SK-N-SH (cell line): Measurements from ENCODE around the gene SERPINI2. TPM values are rescaled to one million over a fixed set of nuclear protein-coding genes. Genes with fewer than 3 reads are reported as not detected.

Experiments
- CTCF ChIA-PET: fragments of 300-600, 350-600 bp; formaldehyde crosslinking; extraction: SDS; loops from one replicate; lab custom pipeline; 2021; lab: Yijun Ruan, JAX
- POLR2A ChIA-PET: fragments of 350-600 bp; sonication (Branson Sonifier 250); formaldehyde crosslinking; extraction: SDS; loops from one replicate; lab custom pipeline; 2020; ENCODE audit warnings: antibody characterized with exemption, inconsistent platforms; lab: Yijun Ruan, JAX
- DNase-seq: peaks from one replicate; pipeline ENCODE4 v3.0.0; 2012
- H2AFZ ChIP-seq: fragments of 200-600 bp; sonication (generic); 2 replicates; pipeline ENCODE4 v1.8.1; 2016; ENCODE audit warnings: antibody characterized with exemption, mild to moderate bottlenecking, low read depth
- H3F3A ChIP-seq: fragments of 200-600 bp; sonication (generic); replicated peaks from 2 replicates; pipeline ENCODE3; 2016; ENCODE audit warnings: antibody characterized with exemption, mild to moderate bottlenecking; ENCODE audit not compliant: insufficient read depth
- H3K27ac ChIP-seq, 2 experiments: fragments of 200-500 bp in 1 of 2; fragments of 200-600 bp in 1 of 2; sonication (Bioruptor generic) in 1 of 2; sonication (generic), shearing (Covaris generic) in 1 of 2; 2 replicates each; pipeline versions ENCODE4 v1.5.1 to v1.6.1; 2014 to 2016; ENCODE audit warnings: low read depth in 2 of 2, inconsistent platforms in 1 of 2, low read length in 1 of 2, mild to moderate bottlenecking in 1 of 2, mixed read lengths in 1 of 2
- H3K27me3 ChIP-seq: fragments of 200-600 bp; sonication (generic), shearing (Covaris generic); 2 replicates; pipeline ENCODE4 v1.6.1; 2016; ENCODE audit warnings: mixed run types; ENCODE audit not compliant: insufficient read depth
- H3K36me3 ChIP-seq, 2 experiments: fragments of 200-500 bp in 1 of 2; fragments of 200-600 bp in 1 of 2; sonication (Bioruptor generic) in 1 of 2; sonication (generic) in 1 of 2; replicated peaks in 1 of 2; 2 replicates each; pipeline versions ENCODE3 to v1.5.1; 2014 to 2016; ENCODE audit warnings: low read length in 1 of 2, mild to moderate bottlenecking in 1 of 2; ENCODE audit not compliant: insufficient read depth in 2 of 2, control insufficient read depth in 1 of 2
- H3K4me1 ChIP-seq, 2 experiments: fragments of 200-500 bp in 1 of 2; fragments of 200-600 bp in 1 of 2; sonication (Bioruptor generic) in 1 of 2; sonication (generic), shearing (Covaris generic) in 1 of 2; 2 replicates each; pipeline versions ENCODE4 v1.5.1 to v1.6.1; 2014 to 2016; ENCODE audit warnings: low read depth in 1 of 2, low read length in 1 of 2, mixed run types in 1 of 2; ENCODE audit not compliant: insufficient read depth in 2 of 2, control insufficient read depth in 1 of 2
- H3K4me2 ChIP-seq: fragments of 200-600 bp; sonication (generic), shearing (Covaris generic); 2 replicates; pipeline ENCODE4 v1.6.1; 2017; ENCODE audit warnings: mixed run types
- H3K4me3 ChIP-seq, 2 experiments: fragments of 200-500 bp in 1 of 2; fragments of 200-600 bp in 1 of 2; sonication (Bioruptor generic) in 1 of 2; sonication (generic), shearing (Covaris generic) in 1 of 2; 2 replicates each; pipeline versions ENCODE4 v1.5.1 to v1.8.1; 2014 to 2016; ENCODE audit warnings: low read depth in 2 of 2, inconsistent platforms in 1 of 2, low read length in 1 of 2, mild to moderate bottlenecking in 1 of 2, mixed read lengths in 1 of 2, moderate library complexity in 1 of 2
- H3K79me2 ChIP-seq: fragments of 200-600 bp; sonication (generic); 2 replicates; pipeline ENCODE4 v1.8.1; 2017; ENCODE audit warnings: mild to moderate bottlenecking; ENCODE audit not compliant: insufficient read depth
- H3K9ac ChIP-seq: fragments of 200-600 bp; sonication (generic); 2 replicates; pipeline ENCODE4 v1.6.1; 2017; ENCODE audit warnings: mixed run types
- H3K9me2 ChIP-seq: fragments of 200-600 bp; sonication (generic); 2 replicates; pipeline ENCODE4 v1.6.1; 2017; ENCODE audit warnings: mixed run types
- H3K9me3 ChIP-seq: fragments of 200-600 bp; sonication (generic); 2 replicates; pipeline ENCODE4 v1.6.1; 2017; ENCODE audit warnings: mixed run types, mild to moderate bottlenecking, moderate library complexity
- H4K20me1 ChIP-seq: fragments of 200-600 bp; sonication (generic); 2 replicates; pipeline ENCODE4 v1.6.1; 2017; ENCODE audit warnings: mild to moderate bottlenecking, mixed run types; ENCODE audit not compliant: insufficient read depth
- CHD2 ChIP-seq: fragments of 150-350 bp; IDR thresholded peaks from 2 replicates; pipeline ENCODE4 v1.6.1; 2018; ENCODE audit warnings: low read length; ENCODE audit not compliant: partially characterized antibody
- CTCF ChIP-seq: fragments of 200-600 bp; sonication (generic); IDR thresholded peaks from 2 replicates; pipeline ENCODE4 v1.6.1; 2017; ENCODE audit warnings: antibody characterized with exemption, mild to moderate bottlenecking, moderate library complexity
- ELF1 ChIP-seq: IDR thresholded peaks from 2 replicates; pipeline ENCODE4 v1.4.0; 2012
- EP300 ChIP-seq, 2 experiments: IDR thresholded peaks; 2 replicates each; pipeline versions ENCODE4 v1.4.0 to v1.6.1; 2012; ENCODE audit warnings: borderline replicate concordance in 1 of 2, low read depth in 1 of 2, low read length in 1 of 2
- EZH2phosphoT487 ChIP-seq: fragments of 200-600 bp; sonication (generic); IDR thresholded peaks from 2 replicates; pipeline ENCODE4 v1.6.1; 2017; ENCODE audit warnings: low read depth, mixed run types, mild to moderate bottlenecking, antibody characterized with exemption, moderate library complexity, borderline replicate concordance
- FOSL2 ChIP-seq: IDR thresholded peaks from 2 replicates; pipeline ENCODE4 v1.4.0; 2012; ENCODE audit warnings: low read depth, mild to moderate bottlenecking, moderate library complexity, borderline replicate concordance
- GABPA ChIP-seq: IDR thresholded peaks from 2 replicates; pipeline ENCODE4 v1.4.0; 2012; ENCODE audit warnings: low read depth, mild to moderate bottlenecking
- GATA2 ChIP-seq: sonication (generic); formaldehyde crosslinking; IDR thresholded peaks from 2 replicates; pipeline ENCODE4 v1.5.0; 2020; ENCODE audit warnings: mild to moderate bottlenecking, missing genetic modification reagents
- IRF3 ChIP-seq: fragments of 150-350 bp; IDR thresholded peaks from 2 replicates; pipeline ENCODE4 v1.6.1; 2016; ENCODE audit warnings: mild to moderate bottlenecking, low read depth, low read length
- MEF2A ChIP-seq: IDR thresholded peaks from 2 replicates; pipeline ENCODE4 v1.4.0; 2012; ENCODE audit warnings: low read depth, borderline replicate concordance
- MXI1 ChIP-seq: IDR thresholded peaks from 2 replicates; pipeline ENCODE4 v1.6.1; 2012; ENCODE audit warnings: mild to moderate bottlenecking, low read depth, low read length, improper control_type of control experiment
- NFIC ChIP-seq: IDR thresholded peaks from 2 replicates; pipeline ENCODE4 v1.4.0; 2012; ENCODE audit warnings: borderline replicate concordance
- NRF1 ChIP-seq: IDR thresholded peaks from 2 replicates; pipeline ENCODE4 v1.6.1; 2012; ENCODE audit warnings: low read depth, mild to moderate bottlenecking, low read length
- PBX3 ChIP-seq: IDR thresholded peaks from 2 replicates; pipeline ENCODE4; 2012
- RAD21 ChIP-seq: IDR thresholded peaks from 2 replicates; pipeline ENCODE4 v1.6.1; 2012; ENCODE audit warnings: mild to moderate bottlenecking, low read length
- RXRA ChIP-seq: IDR thresholded peaks from 2 replicates; pipeline ENCODE4 v1.4.0; 2012; ENCODE audit warnings: low read depth, mild to moderate bottlenecking, borderline replicate concordance
- SIN3A ChIP-seq: IDR thresholded peaks from 2 replicates; pipeline ENCODE4 v1.6.1; 2012; ENCODE audit warnings: low read depth, mild to moderate bottlenecking, low read length, moderate library complexity, borderline replicate concordance
- TAF1 ChIP-seq: IDR thresholded peaks from 2 replicates; pipeline ENCODE4 v1.6.1; 2012; ENCODE audit warnings: low read depth, mild to moderate bottlenecking, low read length, moderate library complexity, borderline replicate concordance
- USF2 ChIP-seq: fragments of 150-350 bp; IDR thresholded peaks from 2 replicates; pipeline ENCODE4 v1.6.1; 2017; ENCODE audit warnings: antibody characterized with exemption, low read length, low read depth, borderline replicate concordance
- ZBTB33 ChIP-seq: IDR thresholded peaks from 2 replicates; pipeline ENCODE4 v1.4.0; 2012; ENCODE audit warnings: low read depth, borderline replicate concordance
- WGBS: methylation state at CpG from one replicate; pipeline ENCODE4 v1.1.6; 2017; ENCODE audit warnings: low lambda C conversion rate; 5-methylcytosine and 5-hydroxymethylcytosine counted together
- polyA plus RNA-seq, 3 experiments: library from polyadenylated mRNA; depleted of rRNA; stranded (reverse); fragments of >200 nt; gene quantifications; 2 replicates each; pipeline ENCODE4 v1.2.3, GENCODE V29; 2012

SERPINI2 gene
- polyA plus RNA-seq, 1 of the 3 experiments (the other 2 are of a cell fraction), result not detected

GRCh38 chr3:167450675-167451074 is 23.2 kb downstream of the SERPINI2 start:
- WGBS, result 9% methylated on average over 2 of the region's 2 CpGs
- H3K4me2 ChIP-seq, result no peak overlapping the region
- no peak for DNase-seq
- H4K20me1 ChIP-seq, result no peaks in the 10 kb centered on the region
- TF ChIP-seq EP300 (IDR thresholded peaks at IDR 0.05; ENCODE audit: borderline replicate concordance in 1 of 2, low read depth in 1 of 2, low read length in 1 of 2), result no peak
- no peak for TF ChIP-seq TAF1
- no peak for TF ChIP-seq MEF2A
- TF ChIP-seq SIN3A, result no peak
- TF ChIP-seq EZH2phosphoT487, result no peak
- no peak for TF ChIP-seq GABPA
- no peak for TF ChIP-seq CTCF
- TF ChIP-seq USF2, result no peak
- no peak for TF ChIP-seq PBX3
- TF ChIP-seq GATA2, result no peak
- no peak for TF ChIP-seq RXRA
- TF ChIP-seq IRF3, result no peak
- no peak for TF ChIP-seq ZBTB33
- no peak for TF ChIP-seq MXI1
- TF ChIP-seq NRF1, result no peak
- TF ChIP-seq ELF1, result no peak
- TF ChIP-seq CHD2, result no peak
- no peak for TF ChIP-seq NFIC
- TF ChIP-seq RAD21, result no peak
- TF ChIP-seq FOSL2, result no peak
- H3K4me3 ChIP-seq, result no peak overlapping the region
- no peak overlapping the region for H3K9ac ChIP-seq
- H3K27ac ChIP-seq, result no peak overlapping the region
- H3F3A ChIP-seq, result no peaks in the 10 kb centered on the region
- H3K4me1 ChIP-seq, result no peaks in the 10 kb centered on the region
- no peaks in the 10 kb centered on the region for H3K9me2 ChIP-seq
- ChIA-PET CTCF (no interaction called here), POLR2A (no interaction called here)
- no peaks in the 10 kb centered on the region for H3K9me3 ChIP-seq
- H2AFZ ChIP-seq, result no peak overlapping the region
- H3K36me3 ChIP-seq, result no peaks in the 10 kb centered on the region
- no peaks in the 10 kb centered on the region for H3K79me2 ChIP-seq
- H3K27me3 ChIP-seq, result 0 out of 2 replicates have a peak, but pooled peaks cover 3% of the 10 kb centered on the region
